PFSK-1 (cell line): Measurements from ENCODE around the gene NEURL1B.

ENCODE experiments used
- POLR2AphosphoS5 ChIP-seq: IDR thresholded peaks from 2 replicates; pipeline ENCODE4 v1.6.1; 2012; ENCODE audit warnings: low read depth, mild to moderate bottlenecking, control low read depth, low read length, moderate library complexity
- REST ChIP-seq, 2 experiments: IDR thresholded peaks; 2 replicates each; pipeline versions ENCODE4 v1.6.1 to v1.8.0; 2011 to 2012; ENCODE audit warnings: low read depth in 2 of 2, low read length in 2 of 2, control low read depth in 1 of 2, inconsistent platforms in 1 of 2, mild to moderate bottlenecking in 1 of 2, moderate library complexity in 1 of 2; ENCODE audit not compliant: insufficient read depth in 1 of 2
- TAF1 ChIP-seq: IDR thresholded peaks from 2 replicates; pipeline ENCODE4 v1.6.1; 2012; ENCODE audit warnings: low read length, control low read depth, borderline replicate concordance; ENCODE audit not compliant: insufficient read depth

- no peak for TF ChIP-seq POLR2AphosphoS5
- TF ChIP-seq TAF1, result no peak
- no peak for TF ChIP-seq REST (IDR thresholded peaks at IDR 0.05; ENCODE audit: insufficient read depth in 1 of 2, low read depth in 2 of 2, low read length in 2 of 2)
Measured at GRCh38 chr5:172740428-172741205, 99.6 kb downstream of the NEURL1B start.
